ENCODE data around the gene PPL. TPM values are rescaled to one million over a fixed set of nuclear protein-coding genes. Genes with fewer than 3 reads are reported as not detected.

The PPL gene
- total and polyA plus RNA-seq, 7 experiments from 2014 or later: 0.15 to 0.47 TPM; not detected in 5

DNA sequence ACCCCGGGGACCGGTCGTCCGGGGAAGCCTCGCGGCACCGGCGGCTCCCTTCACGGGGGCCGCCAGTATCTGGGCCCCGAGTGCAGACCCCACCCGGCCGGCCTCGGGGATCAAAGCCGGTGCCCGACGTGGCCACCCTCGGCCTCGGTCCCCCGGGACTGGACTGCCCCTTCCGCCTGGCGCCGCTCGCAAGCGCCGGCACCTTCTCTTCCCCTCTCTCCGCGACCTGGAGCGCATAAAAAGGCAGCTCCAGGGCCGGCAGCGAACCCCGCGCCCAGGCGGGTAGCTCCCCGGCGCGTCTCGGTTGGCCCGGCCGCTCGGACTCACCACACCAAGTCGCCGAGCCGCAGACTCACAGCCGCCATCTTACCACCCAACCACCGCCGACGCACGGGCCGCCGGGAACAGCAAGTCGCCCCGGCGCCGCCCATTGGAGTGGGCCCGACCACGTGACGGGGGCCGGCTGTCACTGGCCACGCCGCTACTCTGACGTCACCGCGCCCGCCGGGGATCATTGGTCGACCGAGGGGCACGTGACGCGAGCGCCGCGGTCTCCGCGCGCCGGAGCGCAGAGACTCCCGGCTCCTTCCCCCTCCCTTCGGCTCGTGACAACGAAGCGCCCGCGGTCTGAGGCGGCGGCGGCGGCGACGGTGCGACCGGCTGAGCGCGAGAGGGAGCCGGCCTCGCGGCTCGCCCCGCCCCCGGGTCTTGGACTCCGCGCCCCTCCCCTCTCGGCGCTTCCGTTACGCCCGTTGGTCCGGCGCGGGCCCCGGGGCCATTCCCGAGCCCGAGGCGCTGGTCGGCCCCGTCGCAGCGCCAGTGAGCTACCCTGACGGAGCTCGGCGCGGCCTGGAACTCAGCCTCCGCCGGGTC is 89.8 kb downstream of the PPL start, which contains the start of the genes GLYR1 and UBN1:
Gene GLYR1 (minus strand): TSS at position 388 of the 873 bp plus-strand sequence. CDS start 23 bp downstream, at position 365.
Gene UBN1 (plus strand): TSS at position 581 of the 873 bp plus-strand sequence. CDS start 5,437 bp downstream, outside the sequence.
- Histone ChIP-seq H3K36me3 (ENCODE audit: control insufficient read depth in 2 of 3, insufficient read depth in 3 of 3, low read length in 3 of 3) (peaks cover 11 to 28% (median 17%) of the 10 kb centered on the region in 3 experiments), H3K9me3 (ENCODE audit: control insufficient read depth in 2 of 3, low read length in 3 of 3) (no peaks in the 10 kb centered on the region), H3K4me1 (ENCODE audit: control insufficient read depth in 2 of 2, insufficient read depth in 2 of 2, low read length in 2 of 2) (peaks cover 30 to 38% of the 10 kb centered on the region in 2 donors), H3K4me3 (ENCODE audit: low read length) (peak within 1 kb of the TSS; percentile 84), H3K27me3 (ENCODE audit: control insufficient read depth in 2 of 2, insufficient read depth in 2 of 2, low read length in 2 of 2) (no peaks in the 10 kb centered on the region), H3K27ac (ENCODE audit: low read depth, low read length) (peak within 1 kb of the TSS; percentile 99)
- Mint-ChIP-seq H3K27ac (peak within 1 kb of the TSS; percentile 74 to 94 (median 90)), H3K4me1 (peaks cover 52 to 66% (median 58%) of the 10 kb centered on the region in 7 donors), H3K4me3 (peak within 1 kb of the TSS; percentile 86 to 96 (median 91)), H3K9me3 (peaks cover 0 to 2% (median 0%) of the 10 kb centered on the region in 11 donors), H3K27me3 (no peaks in the 10 kb centered on the region), H3K36me3 (peaks cover 0 to 21% (median 0%) of the 10 kb centered on the region in 5 donors)
- DNase-seq (peak; percentile 99 to 100 (median 99)), ATAC-seq (peak; percentile 95)
- intact Hi-C loops (cut with micrococcal nuclease): loop anchor here (1.0 to 5.0 kb wide), 16 partner anchors 45 to 420 kb away; partner anchors contain the start of genes ANKS3 (in 2 of the 2), DNAAF8 (in 2 of the 2), EEF2KMT (in 2 of the 2) and MGRN1 (in 2 of the 2)
- POLR2A ChIA-PET: interaction anchor here (0.6 to 2.8 kb wide), 6 partner anchors 10 to 113 kb away, joined by 3 to 24 read pairs (median 5); partner anchors contain the start of genes ANKS3, DNAAF8 and ROGDI
- CTCF ChIA-PET: no interaction called here

DNA sequence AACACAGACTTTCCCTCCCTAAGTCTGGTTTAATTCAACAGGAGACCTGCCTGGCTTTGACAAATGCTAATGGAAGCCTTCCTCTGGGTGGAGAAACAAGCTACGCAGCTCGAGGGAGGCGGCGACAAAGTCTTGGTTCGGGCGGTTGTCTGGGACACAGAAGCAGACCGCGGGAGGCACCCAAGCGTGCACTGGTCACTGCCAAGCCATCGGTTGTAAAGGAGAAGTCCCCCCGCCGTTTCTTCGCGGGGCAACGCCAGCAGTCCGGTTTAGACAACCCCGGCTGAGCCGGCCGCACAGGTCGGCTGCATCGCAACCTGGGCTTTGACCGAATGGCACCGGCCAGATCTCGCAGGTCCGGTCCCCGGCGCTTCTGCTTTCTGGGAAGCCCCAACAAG is 90.4 kb downstream of the PPL start:
- Histone ChIP-seq H3K27ac (ENCODE audit: low read depth, low read length) (peak overlapping the region; percentile 99), H3K4me3 (ENCODE audit: low read length) (peak overlapping the region; percentile 84), H3K4me1 (ENCODE audit: control insufficient read depth in 2 of 2, insufficient read depth in 2 of 2, low read length in 2 of 2) (peaks cover 30 to 37% of the 10 kb centered on the region in 2 donors), H3K27me3 (ENCODE audit: control insufficient read depth in 2 of 2, insufficient read depth in 2 of 2, low read length in 2 of 2) (no peaks in the 10 kb centered on the region), H3K9me3 (ENCODE audit: control insufficient read depth in 2 of 3, low read length in 3 of 3) (no peaks in the 10 kb centered on the region), H3K36me3 (ENCODE audit: control insufficient read depth in 2 of 3, insufficient read depth in 3 of 3, low read length in 3 of 3) (peaks cover 11 to 33% (median 17%) of the 10 kb centered on the region in 3 experiments)
- CTCF ChIA-PET: interaction anchor here (1.3 kb wide), 1 partner anchor 112 kb away, joined by 3 read pairs; the partner anchor contains the start of genes ANKS3 and DNAAF8
- no peak for ATAC-seq
- peak in 6 of 9 donors; percentile 7 to 25 (median 20) for DNase-seq
- Mint-ChIP-seq H3K27ac (peak overlapping the region; percentile 74 to 94 (median 90)), H3K4me1 (peaks cover 46 to 60% (median 53%) of the 10 kb centered on the region in 7 donors), H3K9me3 (peaks cover 0 to 2% (median 0%) of the 10 kb centered on the region in 11 donors), H3K27me3 (no peaks in the 10 kb centered on the region), H3K36me3 (peaks cover 0 to 24% (median 0%) of the 10 kb centered on the region in 5 donors), H3K4me3 (peak overlapping the region; percentile 82 to 96 (median 88))
- POLR2A ChIA-PET: interaction anchor here (0.9 to 2.8 kb wide), 5 partner anchors 29 to 312 kb away, joined by 3 to 24 read pairs (median 6); partner anchors contain the start of genes ANKS3, DNAAF8 and ROGDI
- intact Hi-C loops (cut with micrococcal nuclease): loop anchor here (2.0 to 5.0 kb wide), 4 partner anchors 222 to 419 kb away; partner anchors contain the start of genes ALG1 (in 1 of the 2), DNAJA3 (in 1 of the 2), EEF2KMT (in 1 of the 2) and MGRN1 (in 1 of the 2)

DNA sequence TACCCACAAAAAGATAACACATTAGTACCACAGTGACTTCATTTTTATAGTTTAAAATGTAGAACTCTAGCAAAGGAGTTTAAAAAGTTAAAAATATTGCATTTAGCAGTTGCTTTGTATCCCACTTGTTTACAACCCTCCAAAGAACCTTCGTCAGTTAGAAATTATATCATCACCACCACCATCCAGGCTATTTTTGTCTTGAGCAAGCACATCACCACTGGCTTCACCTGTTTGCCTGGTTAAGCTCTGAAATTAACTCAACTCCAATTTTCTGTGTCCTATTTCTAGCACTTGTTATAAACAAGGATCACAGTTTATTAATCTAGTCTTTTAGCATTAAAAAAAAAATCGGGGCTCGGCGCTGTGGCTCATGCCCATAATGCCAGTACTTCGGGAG is 96.0 kb downstream of the PPL start:
- peaks cover 14 to 64% (median 30%) of the 10 kb centered on the region in 3 experiments for H3K36me3 ChIP-seq (ENCODE audit: control insufficient read depth in 2 of 3, insufficient read depth in 3 of 3, low read length in 3 of 3)
- H3K36me3 Mint-ChIP-seq: peaks cover 11 to 35% (median 20%) of the 10 kb centered on the region in 5 donors

DNA sequence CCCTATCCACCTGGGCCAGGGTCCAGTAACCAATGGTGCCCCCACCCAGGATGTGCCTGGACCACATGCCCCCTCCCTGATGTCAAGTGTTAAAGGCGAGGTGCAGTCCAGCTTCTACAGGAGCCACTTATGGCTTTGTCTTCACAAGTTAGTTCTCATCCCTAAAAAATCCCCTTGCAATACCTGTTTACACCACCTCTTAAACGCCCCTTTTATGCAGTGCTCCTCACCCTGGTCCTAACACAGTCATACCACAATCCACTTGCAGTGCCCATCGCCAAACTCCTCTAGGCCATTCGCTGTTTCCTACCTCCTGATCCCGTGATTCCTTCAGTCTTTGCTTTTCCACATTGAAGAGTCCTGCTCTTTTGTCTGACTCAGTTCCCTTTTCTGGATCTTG is 97.0 kb downstream of the PPL start:
- POLR2A ChIA-PET: no interaction called here
- peaks cover 11 to 35% (median 20%) of the 10 kb centered on the region in 5 donors for H3K36me3 Mint-ChIP-seq
- peak overlapping the region in 4 of 9 donors; percentile 18 to 54 (median 34) for H3K27ac Mint-ChIP-seq

More for the DNA sequence above, 96.0 kb downstream of the PPL start:
- H3K4me1 Mint-ChIP-seq: peaks cover 15 to 34% (median 23%) of the 10 kb centered on the region in 7 donors
- no peak overlapping the region for H3K4me3 Mint-ChIP-seq
- Histone ChIP-seq H3K27ac (ENCODE audit: low read depth, low read length) (no peak overlapping the region), H3K4me1 (ENCODE audit: control insufficient read depth in 2 of 2, insufficient read depth in 2 of 2, low read length in 2 of 2) (peaks cover 6 to 12% of the 10 kb centered on the region in 2 donors), H3K4me3 (ENCODE audit: low read length) (no peak overlapping the region), H3K9me3 (ENCODE audit: control insufficient read depth in 2 of 3, low read length in 3 of 3) (no peaks in the 10 kb centered on the region), H3K27me3 (ENCODE audit: control insufficient read depth in 2 of 2, insufficient read depth in 2 of 2, low read length in 2 of 2) (no peaks in the 10 kb centered on the region)
- DNase-seq (no peak), ATAC-seq (no peak)
- CTCF ChIA-PET: no interaction called here
- H3K9me3 Mint-ChIP-seq: no peaks in the 10 kb centered on the region
- H3K27me3 Mint-ChIP-seq: no peaks in the 10 kb centered on the region
- POLR2A ChIA-PET: no interaction called here
- H3K27ac Mint-ChIP-seq: peak overlapping the region in 3 of 9 donors; percentile 34 to 66 (median 52)
- intact Hi-C loops (cut with micrococcal nuclease): no loop called here

DNA sequence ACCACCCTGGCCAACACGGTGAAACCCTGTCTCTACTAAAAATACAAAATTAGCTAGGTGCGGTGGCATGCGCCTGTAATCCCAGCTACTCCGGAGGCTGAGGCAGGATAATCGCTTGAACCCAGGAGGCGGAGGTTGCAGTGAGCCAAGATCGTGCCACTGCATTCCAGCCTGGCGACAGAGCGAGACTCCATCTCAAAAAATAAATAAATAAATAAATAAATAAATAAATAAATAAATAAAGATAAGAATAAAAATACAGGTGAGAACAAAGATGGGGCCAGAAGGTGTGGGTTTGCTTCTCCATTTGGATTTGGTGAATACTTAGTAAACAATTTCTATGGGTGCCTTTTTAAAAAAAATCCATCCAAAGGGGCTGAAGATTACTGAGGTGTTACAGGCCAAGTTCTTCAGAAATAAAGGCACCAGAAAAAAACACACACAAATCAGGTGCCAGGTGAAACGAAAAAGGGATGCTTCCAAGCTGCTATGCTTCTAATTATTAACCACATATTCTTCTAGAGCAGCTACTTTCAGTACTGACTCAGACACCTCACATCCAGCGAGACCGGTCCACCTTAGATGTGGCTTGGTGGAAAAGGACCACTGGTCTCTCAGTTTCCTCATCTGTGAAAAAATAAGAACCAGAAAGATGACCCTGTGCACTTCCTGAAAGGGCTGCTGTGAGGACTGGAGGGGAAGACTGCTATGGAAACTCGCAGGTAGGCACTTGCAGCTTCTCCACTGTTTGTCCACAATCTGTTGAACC is 99.0 kb downstream of the PPL start:
- CTCF ChIA-PET: interaction anchor here (0.7 kb wide), 2 partner anchors 30 to 282 kb away, joined by 3 to 4 read pairs; partner anchors contain the start of gene C16orf96
- intact Hi-C loops (cut with micrococcal nuclease): no loop called here
- H3K27ac ChIP-seq (ENCODE audit: low read depth, low read length): no peak overlapping the region
- ATAC-seq (no peak), DNase-seq (no peak)
- peaks cover 11 to 67% (median 16%) of the 10 kb centered on the region in 3 experiments for H3K36me3 ChIP-seq (ENCODE audit: control insufficient read depth in 2 of 3, insufficient read depth in 3 of 3, low read length in 3 of 3)
- peak overlapping the region in 2 of 9 donors; percentile 37 to 41 for H3K27ac Mint-ChIP-seq
- no peaks in the 10 kb centered on the region for H3K9me3 Mint-ChIP-seq
- H3K27me3 Mint-ChIP-seq: no peaks in the 10 kb centered on the region
- H3K4me3 Mint-ChIP-seq: no peak overlapping the region
- POLR2A ChIA-PET: interaction anchor here (0.6 kb wide), 1 partner anchor 12 kb away, joined by 3 read pairs; no protein-coding TSS in a partner anchor
- H3K4me3 ChIP-seq (ENCODE audit: low read length): no peak overlapping the region
- peaks cover 11 to 32% (median 20%) of the 10 kb centered on the region in 5 donors for H3K36me3 Mint-ChIP-seq
- H3K4me1 Mint-ChIP-seq: peaks cover 7 to 23% (median 10%) of the 10 kb centered on the region in 7 donors
- H3K9me3 ChIP-seq (ENCODE audit: control insufficient read depth in 2 of 3, low read length in 3 of 3): no peaks in the 10 kb centered on the region
- no peaks in the 10 kb centered on the region for H3K27me3 ChIP-seq (ENCODE audit: control insufficient read depth in 2 of 2, insufficient read depth in 2 of 2, low read length in 2 of 2)
- H3K4me1 ChIP-seq (ENCODE audit: control insufficient read depth in 2 of 2, insufficient read depth in 2 of 2, low read length in 2 of 2): no peaks in the 10 kb centered on the region

More for the DNA sequence above, 97.0 kb downstream of the PPL start:
- peaks cover 0 to 2% of the 10 kb centered on the region in 2 donors for H3K4me1 ChIP-seq (ENCODE audit: control insufficient read depth in 2 of 2, insufficient read depth in 2 of 2, low read length in 2 of 2)
- H3K36me3 ChIP-seq (ENCODE audit: control insufficient read depth in 2 of 3, insufficient read depth in 3 of 3, low read length in 3 of 3): peaks cover 14 to 66% (median 30%) of the 10 kb centered on the region in 3 experiments
- Mint-ChIP-seq H3K4me3 (no peak overlapping the region), H3K4me1 (peaks cover 6 to 24% (median 16%) of the 10 kb centered on the region in 7 donors), H3K27me3 (no peaks in the 10 kb centered on the region), H3K9me3 (no peaks in the 10 kb centered on the region)
- ATAC-seq (no peak), DNase-seq (no peak)
- CTCF ChIA-PET: no interaction called here
- H3K9me3 ChIP-seq (ENCODE audit: control insufficient read depth in 2 of 3, low read length in 3 of 3): no peaks in the 10 kb centered on the region
- no peaks in the 10 kb centered on the region for H3K27me3 ChIP-seq (ENCODE audit: control insufficient read depth in 2 of 2, insufficient read depth in 2 of 2, low read length in 2 of 2)
- intact Hi-C loops (cut with micrococcal nuclease): no loop called here
- no peak overlapping the region for H3K27ac ChIP-seq (ENCODE audit: low read depth, low read length)
- no peak overlapping the region for H3K4me3 ChIP-seq (ENCODE audit: low read length)
